Measurements from ENCODE around the gene PCDHGA7. TPM values are rescaled to one million over a fixed set of nuclear protein-coding genes. Genes with fewer than 3 reads are reported as not detected.
A peak's percentile ranks its signal among the peaks of the same experiment; 100 is the strongest.
"Not testable (repeated sequence)": the region's sequence is repeated elsewhere in the genome, so short reads cannot be mapped to it uniquely, and the experiment has no call there.

Gene PCDHGA7
- total and polyA plus RNA-seq, 2 donors (not counting 1 experiment from before 2014, with no cell fraction given), result 0.49 to 1.8 TPM

GRCh38 chr5:141417494-141418172, 35.1 kb downstream of the PCDHGA7 start, which contains the start of gene PCDHGB7:
TSS of gene PCDHGB7 (plus strand) at chr5:141417677. CDS start at chr5:141417860, 183 bp downstream.
- H3K9ac ChIP-seq (ENCODE audit: low read length); POLR2A ChIA-PET; H3K27ac ChIP-seq (ENCODE audit: low read length in 2 of 2); H3K27ac Mint-ChIP-seq; H4K20me1 ChIP-seq (ENCODE audit: control insufficient read depth, insufficient read depth, low read length, poor library complexity, severe bottlenecking); H3K79me2 ChIP-seq (ENCODE audit: control insufficient read depth, insufficient read depth, low read length); H3K9me3 Mint-ChIP-seq (ENCODE audit: insufficient read depth); H3K36me3 ChIP-seq (replicated peaks in 1 of 2; ENCODE audit: control extremely low read depth in 1 of 2, control insufficient read depth in 1 of 2, extremely low read depth in 1 of 2, insufficient read depth in 2 of 2, low read length in 1 of 2): not testable (repeated sequence)
- peaks cover 68% of the 10 kb centered on the region for H3K27me3 Mint-ChIP-seq
- TF ChIP-seq, protein P1, sequence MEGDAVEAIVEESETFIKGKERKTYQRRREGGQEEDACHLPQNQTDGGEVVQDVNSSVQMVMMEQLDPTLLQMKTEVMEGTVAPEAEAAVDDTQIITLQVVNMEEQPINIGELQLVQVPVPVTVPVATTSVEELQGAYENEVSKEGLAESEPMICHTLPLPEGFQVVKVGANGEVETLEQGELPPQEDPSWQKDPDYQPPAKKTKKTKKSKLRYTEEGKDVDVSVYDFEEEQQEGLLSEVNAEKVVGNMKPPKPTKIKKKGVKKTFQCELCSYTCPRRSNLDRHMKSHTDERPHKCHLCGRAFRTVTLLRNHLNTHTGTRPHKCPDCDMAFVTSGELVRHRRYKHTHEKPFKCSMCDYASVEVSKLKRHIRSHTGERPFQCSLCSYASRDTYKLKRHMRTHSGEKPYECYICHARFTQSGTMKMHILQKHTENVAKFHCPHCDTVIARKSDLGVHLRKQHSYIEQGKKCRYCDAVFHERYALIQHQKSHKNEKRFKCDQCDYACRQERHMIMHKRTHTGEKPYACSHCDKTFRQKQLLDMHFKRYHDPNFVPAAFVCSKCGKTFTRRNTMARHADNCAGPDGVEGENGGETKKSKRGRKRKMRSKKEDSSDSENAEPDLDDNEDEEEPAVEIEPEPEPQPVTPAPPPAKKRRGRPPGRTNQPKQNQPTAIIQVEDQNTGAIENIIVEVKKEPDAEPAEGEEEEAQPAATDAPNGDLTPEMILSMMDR (IDR thresholded peaks at IDR 0.05), result peak; percentile 62
- Histone ChIP-seq H3K9me3 (ENCODE audit: control extremely low read depth in 1 of 3, control insufficient read depth in 2 of 3, insufficient read depth in 1 of 3, low read length in 2 of 3) (peaks cover 2 to 69% (median 48%) of the 10 kb centered on the region in 3 donors), H3K4me2 (replicated peaks; ENCODE audit: low read depth, low read length, poor library complexity, severe bottlenecking) (peak within 1 kb of the TSS; percentile 26), H3K4me1 (ENCODE audit: control insufficient read depth in 2 of 2, insufficient read depth in 2 of 2, low read length in 2 of 2) (peaks cover 21 to 27% of the 10 kb centered on the region in 2 donors), H3K27me3 (replicated peaks in 1 of 4; ENCODE audit: control extremely low read depth in 1 of 4, control insufficient read depth in 3 of 4, insufficient read depth in 4 of 4, low read length in 3 of 4) (peaks cover 2 to 77% (median 65%) of the 10 kb centered on the region in 4 experiments), H2AFZ (ENCODE audit: insufficient read depth, low read depth, low read length, poor library complexity, severe bottlenecking) (peak within 1 kb of the TSS; percentile 9), H3K4me3 (ENCODE audit: control extremely low read depth in 1 of 5, extremely low read depth in 1 of 5, insufficient read depth in 1 of 5, low read depth in 2 of 5, low read length in 4 of 5) (peak within 1 kb of the TSS in 2 of 5 experiments; percentile 15)
- intact Hi-C loops (cut with micrococcal nuclease), result loop anchor here (1.0 to 10.0 kb wide), 2 partner anchors 93 to 141 kb away; partner anchors contain the start of gene TAF7
- WGBS (ENCODE audit: insufficient coverage), result 8% methylated on average over 46 of the region's 47 CpGs
- peak; percentile 57 for DNase-seq
- peak within 1 kb of the TSS; percentile 80 for H3K4me3 Mint-ChIP-seq
- CTCF ChIA-PET, result interaction anchor here (1.0 to 3.4 kb wide), 13 partner anchors 11 to 200 kb away, joined by 3 to 24 read pairs (median 3); partner anchors contain the start of genes PCDHGA12, PCDHGA9 and PCDHGC3
- peak; percentile 70 for ATAC-seq (ENCODE audit: low read depth)
- peaks cover 28% of the 10 kb centered on the region for H3K4me1 Mint-ChIP-seq

Data from B cell (primary cell).